HG03135 (cell line): Measurements from ENCODE around the gene HUS1B.
"Not testable (repeated sequence)": the region's sequence is repeated elsewhere in the genome, so short reads cannot be mapped to it uniquely, and the experiment has no call there.

ENCODE experiments used
- ATAC-seq: cut with Tn5 transposase; IDR thresholded peaks from one replicate; pipeline ENCODE4 v1.9.1; 2021; ENCODE audit warnings: mild to moderate bottlenecking, moderate library complexity; ENCODE audit not compliant: unreplicated experiment

HUS1B gene

DNA sequence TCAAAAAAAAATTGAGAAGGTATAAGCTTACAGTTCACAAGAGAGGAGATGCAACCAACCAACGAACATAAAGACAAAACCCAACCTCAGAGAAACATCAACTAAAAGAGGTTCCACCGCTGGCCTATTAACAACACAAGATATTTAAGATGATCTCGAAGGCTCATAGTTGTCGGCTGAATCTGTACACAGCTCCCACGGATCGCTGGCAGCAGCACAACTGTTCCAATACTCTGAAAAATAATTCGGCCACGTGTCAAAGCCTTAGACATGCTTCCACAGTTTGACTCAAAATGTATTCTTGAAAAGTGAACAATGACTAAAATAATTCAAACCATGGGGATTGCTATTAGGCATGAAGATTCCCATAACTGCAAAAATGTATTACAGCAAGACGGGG is 22.4 kb upstream of the HUS1B start:
- no peak for ATAC-seq

DNA sequence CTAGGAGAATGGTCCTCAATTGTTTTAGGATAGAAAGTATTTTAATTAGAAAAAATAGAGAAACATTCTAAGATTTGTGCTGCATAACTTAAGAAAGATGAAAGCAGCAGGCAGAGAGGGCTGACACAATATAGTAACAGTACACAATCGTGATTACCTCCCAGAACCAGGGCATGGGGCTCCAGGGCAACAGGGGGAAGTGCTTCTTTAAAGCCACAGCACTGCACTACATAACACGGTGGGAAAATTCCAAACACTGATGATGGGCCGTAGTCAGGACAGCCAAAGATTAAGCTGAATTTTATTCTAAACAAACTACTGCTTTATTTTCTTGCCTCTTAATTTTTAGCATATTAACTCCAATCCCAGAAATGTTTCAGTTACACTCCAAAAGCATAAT is 21.6 kb upstream of the HUS1B start:
- ATAC-seq: no peak

DNA sequence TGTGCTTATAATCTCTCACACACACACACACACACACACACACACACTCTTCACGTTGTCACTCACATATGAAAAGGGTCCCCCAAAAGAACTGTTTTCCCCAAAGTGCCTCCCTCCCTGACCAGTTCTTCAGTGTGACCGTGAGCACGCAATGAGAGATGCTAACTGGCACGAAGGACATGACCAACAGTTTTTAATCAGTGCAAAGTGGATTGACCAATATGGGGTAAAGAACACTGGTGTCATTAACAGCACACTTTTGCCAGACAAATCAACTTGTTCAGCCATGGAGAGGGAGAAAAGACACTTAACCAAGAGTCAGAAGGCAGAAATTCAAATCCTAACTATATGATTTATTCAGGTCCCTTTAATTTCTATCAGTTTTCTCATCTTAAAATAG is 21.0 kb upstream of the HUS1B start:
- no peak for ATAC-seq

DNA sequence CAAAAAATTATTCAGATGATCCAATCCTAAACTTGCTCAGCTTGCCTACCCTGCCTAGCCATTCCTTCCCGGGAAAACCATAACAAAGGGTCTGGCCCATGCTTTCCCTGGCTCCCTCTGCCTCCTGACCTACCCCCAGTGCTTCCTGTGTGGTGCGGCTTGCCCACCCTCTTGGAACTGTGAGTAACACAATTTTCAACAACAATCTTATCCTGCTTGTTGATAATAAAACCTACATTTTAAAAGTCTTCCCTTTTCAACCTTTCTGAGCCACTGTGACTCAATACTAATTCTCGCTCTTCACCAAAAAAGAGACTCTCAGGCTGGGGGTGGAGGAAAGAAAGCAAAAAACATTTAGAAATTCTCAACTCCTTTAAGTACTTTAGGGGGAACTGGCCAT is 18.1 kb upstream of the HUS1B start:
- ATAC-seq: no peak

DNA sequence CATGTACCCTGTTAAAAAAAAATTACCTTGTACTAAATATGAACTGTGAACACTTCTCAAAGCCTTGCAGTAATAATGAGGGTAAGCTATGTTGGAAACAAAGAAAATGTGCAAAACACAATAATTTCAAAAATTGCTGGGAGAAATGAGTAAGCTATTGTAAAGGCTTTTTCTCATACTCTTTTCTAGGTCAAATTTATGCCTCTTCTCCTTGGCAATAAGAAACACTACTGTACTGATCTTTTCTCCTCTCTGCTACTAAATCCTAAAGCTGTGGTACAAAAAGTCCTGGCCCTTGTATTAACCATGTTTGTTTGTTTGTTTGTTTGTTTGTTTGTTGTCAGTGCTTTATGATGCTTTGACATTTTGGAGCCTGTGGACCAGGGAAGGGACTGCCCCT is 17.5 kb upstream of the HUS1B start:
- ATAC-seq: no peak

DNA sequence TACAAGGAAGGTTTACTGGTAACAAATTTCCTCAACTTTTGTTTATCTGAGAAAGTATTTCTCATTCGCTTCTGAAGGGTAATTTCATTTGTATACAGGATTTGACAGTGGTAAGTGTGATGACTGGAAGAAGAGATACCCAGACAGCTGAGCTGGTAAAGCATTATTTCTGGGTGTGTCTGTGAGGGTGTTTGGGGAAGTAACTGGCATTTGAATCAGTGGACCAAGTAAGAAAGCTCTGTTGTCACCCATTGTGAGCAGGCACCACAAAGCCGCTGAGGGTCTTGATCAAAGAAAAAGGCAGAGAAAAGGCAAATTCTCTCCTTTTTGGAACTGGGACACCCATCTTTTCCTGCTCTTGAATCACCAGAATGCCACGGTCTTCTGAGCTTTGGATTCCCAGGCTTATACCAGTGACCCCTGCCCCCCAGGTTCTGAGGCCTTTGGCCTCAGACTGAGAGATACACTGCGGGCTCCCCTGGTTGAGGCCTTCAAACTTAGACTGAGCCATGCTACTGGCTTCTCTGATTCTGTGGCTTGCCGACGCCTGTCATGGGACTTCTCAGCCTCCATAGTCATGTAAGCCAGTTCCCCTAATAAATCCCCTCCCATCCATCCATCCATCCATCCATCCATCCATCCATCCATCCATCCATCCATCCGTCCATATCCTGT is 10.5 kb upstream of the HUS1B start:
- ATAC-seq: no peak

DNA sequence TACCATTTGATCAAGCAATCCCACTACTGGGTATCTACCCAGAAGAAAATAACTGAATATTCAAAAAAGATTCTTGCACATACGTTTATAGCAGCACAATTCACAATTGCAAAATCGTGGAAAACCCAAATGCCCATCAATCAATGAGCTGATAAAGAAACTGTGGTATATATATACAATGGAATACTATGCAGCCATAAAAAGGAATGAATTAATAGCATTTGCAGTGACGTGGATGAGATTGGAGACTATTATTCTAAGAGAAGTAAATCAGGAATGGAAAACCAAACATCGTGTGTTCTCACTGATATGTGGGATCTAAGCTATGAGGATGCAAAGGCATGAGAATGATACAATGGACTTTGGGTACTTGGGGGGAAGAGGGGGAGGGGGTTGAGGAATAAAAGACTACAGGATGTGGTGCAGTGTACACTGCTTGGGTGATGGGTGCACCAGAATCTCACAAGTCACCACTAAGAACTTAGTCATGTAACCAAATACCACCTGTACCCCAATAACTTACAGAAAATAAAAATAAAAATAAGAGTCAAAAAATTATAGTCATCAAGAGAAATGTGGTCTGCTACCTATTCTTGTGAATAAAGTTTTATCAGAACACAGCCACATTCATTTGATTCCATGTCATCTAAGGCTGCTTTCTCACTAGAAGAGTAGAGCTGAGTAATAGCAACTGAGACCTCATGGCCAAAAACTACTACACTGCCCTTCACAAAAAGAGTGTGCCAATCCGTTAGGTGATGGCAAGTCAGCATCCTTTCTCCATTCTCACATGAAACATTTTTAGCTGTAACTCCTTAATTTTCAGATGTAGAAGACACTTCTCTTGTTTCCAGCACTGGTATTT is 8.7 kb upstream of the HUS1B start:
- no peak for ATAC-seq

DNA sequence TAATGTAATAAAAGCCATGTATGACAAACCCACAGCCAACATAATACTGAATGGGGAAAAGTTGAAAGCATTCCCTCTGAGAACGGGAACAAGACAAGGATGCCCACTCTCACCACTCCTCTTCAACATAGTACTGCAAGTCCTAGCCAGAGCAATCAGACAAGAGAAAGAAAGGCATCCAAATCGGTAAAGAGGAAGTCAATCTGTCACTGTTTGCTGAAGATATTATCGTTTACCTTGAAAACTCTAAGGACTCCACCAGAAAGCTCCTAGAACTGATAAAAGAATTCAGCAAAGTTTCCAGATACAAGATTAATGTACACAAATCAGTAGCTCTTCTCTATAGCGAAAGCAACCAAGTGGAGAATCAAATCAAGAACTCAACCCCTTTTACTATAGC is 6.9 kb upstream of the HUS1B start:
- ATAC-seq: not testable (repeated sequence)

DNA sequence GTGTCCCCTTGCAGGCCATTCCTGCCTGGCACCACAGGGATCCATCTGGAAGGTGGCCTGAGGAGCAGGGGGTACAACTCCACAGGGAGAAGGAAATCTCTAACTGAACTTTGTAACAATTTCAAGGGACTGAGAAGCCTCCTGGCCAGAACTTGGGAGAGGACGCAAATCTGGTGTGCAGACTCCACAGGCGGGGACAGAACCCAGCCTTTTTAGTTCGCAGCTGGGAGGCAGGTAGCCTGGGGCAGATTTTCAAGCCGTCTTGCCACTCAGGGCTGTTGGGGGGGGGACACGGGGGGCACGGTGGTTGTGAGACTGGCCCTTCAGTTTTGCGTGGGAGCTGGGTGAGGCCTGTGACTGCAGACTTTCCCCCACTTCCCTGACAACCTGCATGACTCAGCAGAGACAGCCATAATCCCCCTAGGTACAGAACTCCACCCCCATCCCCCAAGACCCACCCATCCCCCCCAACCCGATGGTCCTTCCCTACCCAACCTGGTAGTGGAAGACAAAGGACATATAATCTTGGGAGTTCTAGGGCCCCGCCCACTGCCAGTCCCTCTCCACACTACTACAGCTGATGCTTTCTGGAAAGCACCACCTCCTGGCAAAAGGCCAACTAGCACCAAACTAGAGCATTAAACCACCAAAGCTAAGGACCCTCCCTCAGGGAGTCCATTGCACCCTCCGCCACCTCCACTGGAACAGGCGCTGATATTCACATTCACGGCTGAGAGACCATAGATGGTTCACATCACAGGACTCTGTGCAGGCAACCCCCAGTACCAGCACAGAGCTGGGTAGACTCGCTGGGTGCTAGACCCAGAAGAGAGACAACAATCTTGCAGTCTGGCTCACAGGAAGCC is 3.0 kb upstream of the HUS1B start:
- no peak for ATAC-seq

DNA sequence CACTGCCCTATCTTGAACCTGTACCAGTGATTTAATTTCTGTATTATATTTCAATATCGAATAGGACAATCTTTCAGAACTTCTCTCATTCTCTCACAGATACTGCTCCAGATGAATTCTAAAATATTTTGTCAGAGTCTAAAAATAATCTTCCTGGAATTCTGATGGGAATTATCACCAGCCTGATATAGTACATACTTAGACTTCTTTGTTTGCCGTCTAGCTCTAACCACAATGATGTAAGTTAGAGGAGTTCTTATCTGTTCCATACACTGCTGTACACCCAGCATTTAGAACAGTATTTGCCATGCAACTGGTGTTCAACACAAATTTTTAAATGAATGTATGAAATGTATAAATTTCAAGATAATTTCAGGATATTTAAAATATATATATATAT is 1.3 kb upstream of the HUS1B start:
- no peak for ATAC-seq

DNA sequence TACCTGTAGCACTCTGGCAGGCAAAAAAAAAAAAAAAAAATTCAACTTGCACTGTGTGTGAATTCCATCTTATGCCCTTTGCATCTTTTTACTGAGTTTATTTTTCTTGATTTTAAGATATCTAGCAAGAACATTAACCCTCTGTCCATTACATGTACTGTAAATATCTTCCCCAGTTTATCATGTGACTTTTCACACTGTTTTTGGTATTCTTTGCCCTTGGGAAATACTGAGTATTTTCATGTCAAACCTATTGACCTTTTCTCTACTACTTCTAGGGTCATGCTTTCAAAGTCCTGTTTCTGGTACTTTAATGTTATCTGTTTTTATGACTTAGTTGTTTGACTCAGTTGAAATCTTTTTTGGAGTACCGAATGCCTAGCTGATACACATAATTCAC is 843 bp upstream of the HUS1B start:
- no peak for ATAC-seq

DNA sequence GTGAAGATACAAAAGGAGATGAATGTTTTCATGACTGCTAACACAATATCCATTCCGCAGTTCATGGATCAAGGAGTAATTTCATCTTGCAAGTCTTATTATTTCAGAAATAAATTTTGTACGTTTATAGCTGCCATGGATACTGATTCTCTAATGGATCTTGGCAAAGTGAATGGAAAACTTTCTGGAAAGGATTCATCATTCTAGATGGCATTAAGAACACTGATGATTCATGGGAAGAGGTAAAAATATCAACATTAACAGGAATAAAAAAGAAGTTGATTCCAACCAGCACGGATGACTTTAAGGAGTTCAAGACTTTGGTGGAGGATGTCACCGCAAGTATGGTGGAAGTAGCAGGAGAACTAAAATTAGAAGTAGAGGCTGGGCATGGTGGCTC is 2.8 kb downstream of the HUS1B start:
- ATAC-seq: no peak

DNA sequence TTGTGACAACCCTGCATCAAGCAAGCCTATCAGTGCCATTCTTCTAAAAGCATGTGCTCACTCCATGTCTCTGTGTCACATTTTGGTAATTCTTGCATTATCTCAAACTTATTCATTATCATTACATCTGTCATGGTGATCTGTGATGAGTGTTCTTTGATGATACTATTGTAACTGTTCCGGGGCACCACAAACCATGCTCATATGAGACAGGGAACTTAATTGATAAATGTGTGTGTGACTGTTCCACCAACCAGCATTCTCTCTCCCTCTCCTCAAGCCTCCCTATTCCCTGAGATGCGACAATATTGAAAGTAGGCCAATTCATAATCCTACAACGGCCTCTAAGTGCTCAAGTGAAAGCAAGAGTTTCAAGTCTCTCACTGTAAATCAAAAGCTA is 4.0 kb downstream of the HUS1B start:
- no peak for ATAC-seq

DNA sequence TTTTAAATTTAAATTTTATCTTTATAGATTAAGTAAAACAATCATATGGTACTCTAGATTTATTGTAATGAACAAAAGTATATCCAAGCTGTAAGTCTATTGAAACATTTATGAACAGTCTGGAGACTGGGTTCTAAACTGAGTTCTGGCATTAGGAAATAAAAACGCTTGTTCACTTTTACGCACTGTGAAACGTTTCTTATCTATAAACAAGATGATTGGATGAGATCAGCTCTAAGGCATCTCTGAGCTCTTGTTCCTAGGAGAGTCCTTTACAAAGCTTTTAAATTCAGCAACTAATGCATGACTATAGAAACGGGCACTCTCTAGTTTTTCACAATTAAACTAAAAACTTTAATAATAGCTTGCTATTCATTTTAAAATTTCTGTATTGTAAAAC is 6.8 kb downstream of the HUS1B start:
- ATAC-seq: no peak

DNA sequence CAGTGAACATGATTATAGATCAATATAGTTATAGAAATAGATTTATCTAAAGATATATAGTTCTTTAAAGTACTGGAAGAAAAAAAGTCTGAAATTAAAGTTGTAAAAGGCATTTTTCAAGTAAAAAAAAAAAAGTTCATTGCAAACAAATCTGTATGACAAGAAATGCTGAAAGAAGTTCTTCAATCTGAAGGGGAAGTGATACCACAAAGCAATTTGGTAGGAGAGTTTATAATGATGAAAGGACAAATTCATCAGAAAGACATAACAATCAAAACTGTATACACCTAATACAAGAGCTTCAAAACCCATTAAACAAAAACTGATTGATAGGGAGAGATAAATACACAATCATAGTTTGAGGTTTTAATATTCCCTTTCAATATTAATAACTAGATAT is 14.1 kb downstream of the HUS1B start:
- no peak for ATAC-seq

DNA sequence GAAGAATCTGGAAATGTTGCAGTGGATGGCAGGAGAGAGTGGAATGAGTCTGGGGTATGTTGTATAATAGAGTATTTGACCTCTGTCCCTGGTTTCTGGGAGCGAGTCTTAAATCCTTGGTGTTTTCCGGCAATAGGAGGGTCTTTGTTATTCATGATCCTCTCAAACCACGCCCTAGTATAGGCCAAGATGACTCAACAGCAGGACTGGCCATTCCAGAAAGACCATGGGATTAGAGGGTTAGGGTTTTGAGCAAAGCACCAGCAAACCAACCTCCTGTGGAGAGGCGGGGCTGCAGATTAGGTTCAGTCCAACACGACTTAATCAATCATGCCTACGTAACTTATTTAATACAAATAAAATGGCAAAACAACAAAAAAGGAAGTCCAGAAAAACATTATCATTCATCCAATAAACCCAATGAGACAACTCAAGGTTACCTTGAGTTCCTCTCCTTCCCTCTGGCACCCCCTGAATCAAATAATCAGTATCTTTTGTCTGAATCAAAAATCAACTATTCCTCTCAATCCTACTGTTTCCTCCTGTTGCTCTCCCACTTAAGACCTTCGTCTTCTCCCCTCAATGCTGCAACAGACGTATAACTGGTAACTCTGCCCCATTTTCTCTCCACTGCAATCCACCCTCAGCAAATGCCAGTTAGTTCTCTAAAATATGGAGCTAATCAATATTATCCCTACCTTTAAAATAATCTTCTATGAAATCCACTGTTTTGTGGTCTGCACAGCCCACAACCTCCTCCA is 15.5 kb downstream of the HUS1B start:
- ATAC-seq: no peak

DNA sequence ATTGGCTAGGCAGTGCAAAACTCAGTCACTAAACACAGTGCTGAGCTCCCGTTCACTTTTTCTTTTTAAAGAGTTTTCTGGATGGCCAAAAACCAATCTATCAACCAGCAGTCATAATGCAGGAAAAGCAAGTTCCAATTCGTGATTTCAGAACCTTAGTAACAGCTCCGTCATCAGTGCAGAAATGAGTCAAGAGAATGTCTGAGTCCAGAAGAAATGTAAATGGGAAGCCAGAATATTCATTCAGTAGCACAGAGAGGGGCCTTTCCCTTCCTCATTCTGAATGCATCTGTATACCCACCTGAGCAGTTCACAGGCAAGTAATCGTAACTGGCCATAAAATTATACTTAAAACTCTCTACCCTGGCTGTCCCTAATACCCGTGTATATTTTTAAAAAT is 20.4 kb downstream of the HUS1B start:
- no peak for ATAC-seq

DNA sequence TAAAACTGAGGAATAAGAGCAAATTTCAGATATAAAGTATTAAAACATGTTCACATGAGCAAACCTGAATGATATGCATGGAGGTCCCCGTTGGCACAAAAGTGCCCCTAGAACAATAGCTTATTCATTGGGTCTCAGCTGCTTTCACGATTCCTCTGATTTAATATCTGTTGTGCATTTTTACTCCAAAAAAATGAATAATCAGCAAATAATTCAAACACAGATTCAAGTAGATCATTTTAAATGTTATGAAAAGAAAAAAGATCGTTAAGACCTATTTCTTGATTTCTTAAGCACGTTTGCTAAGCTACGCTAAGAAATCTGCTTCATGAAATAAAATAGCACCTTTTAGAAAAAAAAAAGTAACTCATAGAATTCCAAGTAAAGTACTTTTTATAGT is 21.7 kb downstream of the HUS1B start:
- ATAC-seq: no peak

DNA sequence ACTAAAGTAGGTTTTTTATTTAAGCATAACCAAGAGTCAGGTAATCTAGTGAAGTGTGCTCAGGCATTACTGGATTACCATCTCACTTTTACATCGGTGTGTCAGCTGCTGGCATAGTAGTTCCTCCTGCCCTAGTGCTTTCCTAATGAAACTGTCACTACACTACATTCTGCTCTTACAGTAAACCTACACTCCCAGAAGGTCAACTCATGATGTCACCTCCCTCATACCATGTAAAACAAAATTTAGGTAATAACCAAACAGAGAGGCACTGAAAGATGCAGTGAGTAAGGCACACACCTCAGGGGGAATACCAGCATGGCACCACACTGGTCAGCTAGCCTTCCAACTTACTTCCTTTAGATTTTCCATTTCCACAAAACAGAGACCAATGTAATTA is 23.3 kb downstream of the HUS1B start:
- ATAC-seq: no peak

DNA sequence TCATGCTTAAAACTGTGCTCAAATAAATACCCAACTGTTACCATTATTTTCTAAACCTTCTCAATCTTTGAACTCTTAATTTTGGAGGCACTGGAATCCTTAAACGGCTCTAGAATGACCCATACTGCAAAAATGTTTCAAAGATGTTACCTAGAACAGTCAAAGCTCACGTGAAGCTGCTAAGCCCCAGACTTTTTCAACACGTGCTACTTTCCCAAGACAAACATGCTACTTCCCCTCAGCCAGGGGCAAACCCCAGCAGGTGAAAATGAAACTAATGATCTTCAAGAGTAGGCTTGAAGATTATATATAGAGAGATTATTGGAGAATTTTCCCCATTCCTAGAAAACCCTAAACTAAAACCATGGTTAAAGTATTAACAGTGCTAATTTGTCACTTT is 28.1 kb downstream of the HUS1B start:
- no peak for ATAC-seq

DNA sequence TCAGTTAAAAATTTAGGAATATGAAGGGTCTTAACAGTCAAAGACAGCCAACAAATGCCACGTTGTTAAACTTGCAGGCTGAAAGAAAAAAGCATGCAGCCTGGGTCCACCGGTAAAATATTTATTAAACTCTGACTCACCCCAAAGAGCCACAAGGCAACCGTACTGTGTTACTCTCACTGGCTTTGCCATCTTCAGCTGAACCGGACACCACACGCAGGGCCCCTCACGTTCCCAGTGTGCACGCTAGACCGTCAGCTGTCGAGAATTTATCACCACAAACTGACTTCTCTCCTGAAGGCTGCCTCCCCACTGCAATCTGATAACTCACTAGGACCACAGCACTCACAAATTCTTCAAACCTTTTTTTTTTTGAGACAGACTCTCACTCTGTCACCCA is 30.7 kb downstream of the HUS1B start:
- no peak for ATAC-seq
